GM12878 (cell line): ENCODE data around the gene CNKSR3. TPM values are rescaled to one million over a fixed set of nuclear protein-coding genes. Genes with fewer than 3 reads are reported as not detected.

ENCODE experiments used
- ATAC-seq: fragments of 200-7000 bp; cut with Tn5 transposase; 3 replicates; pipeline ENCODE4 v1.9.1; 2020; ENCODE audit warnings: mild to moderate bottlenecking, moderate library complexity
- BruUV-seq: library from RNA; stranded (reverse); fragments of 400-500 nt; replicated peaks from 2 replicates; lab custom pipeline; 2021; lab: Mats Ljungman, UMichigan
- CTCF ChIA-PET: fragments of 300-600 bp; sonication (Branson Sonifier 250); formaldehyde crosslinking; extraction: SDS; loops from one replicate; lab custom pipeline; 2021; ENCODE audit warnings: inconsistent platforms; lab: Yijun Ruan, JAX
- POLR2A ChIA-PET: fragments of 350-600 bp; formaldehyde crosslinking; extraction: SDS; loops from one replicate; lab custom pipeline; 2021; ENCODE audit warnings: inconsistent platforms; lab: Charles Lee
- RAD21 ChIA-PET: fragments of 300-600 bp; sonication (Branson Sonifier 250); formaldehyde crosslinking; loops from one replicate; lab custom pipeline; 2023; ENCODE audit warnings: antibody characterized with exemption; ENCODE audit not compliant: unreplicated experiment; lab: Charles Lee
- SMC1A ChIA-PET: fragments of 300-600 bp; sonication (Branson Sonifier 250); formaldehyde crosslinking; loops from one replicate; lab custom pipeline; 2023; ENCODE audit not compliant: unreplicated experiment, uncharacterized antibody; lab: Charles Lee
- DNase-seq: peaks from one replicate; pipeline ENCODE4 v3.0.0-alpha.2; 2011; ENCODE audit warnings: low read depth, low spot score
- FAIRE-seq: peaks from 3 replicates; lab custom pipeline; 2011; peaks lifted over from hg19 to GRCh38; lab: Jason Lieb, UNC
- H2AFZ ChIP-seq: 2 replicates; pipeline ENCODE4 v1.6.0; 2011; ENCODE audit warnings: low read depth, low read length, control low read depth; ENCODE audit not compliant: control insufficient read depth
- H3K27ac ChIP-seq: 2 replicates; pipeline ENCODE4 v1.5.1; 2011; ENCODE audit warnings: control low read depth; ENCODE audit not compliant: control insufficient read depth, insufficient read depth
- H3K27me3 ChIP-seq, 2 experiments: replicated peaks in 1 of 2; 2 replicates each; pipeline versions ENCODE4 v1.6.0 to v1.6.1; 2011; ENCODE audit warnings: low read length in 1 of 2; ENCODE audit not compliant: control insufficient read depth in 2 of 2, insufficient read depth in 2 of 2
- H3K36me3 ChIP-seq, 2 experiments: 2 replicates each; pipeline ENCODE4 v1.5.1; 2011; ENCODE audit warnings: low read length in 1 of 2; ENCODE audit not compliant: control insufficient read depth in 2 of 2, insufficient read depth in 2 of 2
- H3K4me1 ChIP-seq: 2 replicates; pipeline ENCODE4 v1.6.1; 2011; ENCODE audit warnings: mild to moderate bottlenecking, low read length, moderate library complexity, mixed read lengths; ENCODE audit not compliant: control insufficient read depth, insufficient read depth
- H3K4me2 ChIP-seq: 2 replicates; pipeline ENCODE4 v1.6.0; 2011; ENCODE audit warnings: control low read depth; ENCODE audit not compliant: control insufficient read depth, insufficient read depth
- H3K4me3 ChIP-seq: fragments of 200-600 bp; sonication (generic); 2 replicates; pipeline ENCODE4 v1.5.1; 2016
- H3K79me2 ChIP-seq: 2 replicates; pipeline ENCODE4 v1.6.0; 2011; ENCODE audit warnings: low read length; ENCODE audit not compliant: control insufficient read depth, insufficient read depth
- H3K9ac ChIP-seq: 2 replicates; pipeline ENCODE4 v1.8.0; 2011; ENCODE audit warnings: low read length, control low read depth, mixed read lengths; ENCODE audit not compliant: control insufficient read depth, insufficient read depth
- H3K9me3 ChIP-seq: replicated peaks from 3 replicates; pipeline ENCODE4 v1.5.1; 2011; ENCODE audit warnings: mild to moderate bottlenecking, low read length; ENCODE audit not compliant: control insufficient read depth, insufficient read depth
- H4K20me1 ChIP-seq: 2 replicates; pipeline ENCODE4 v1.6.0; 2011; ENCODE audit not compliant: control insufficient read depth, insufficient read depth
- BACH1 ChIP-seq: fragments of 450-650 bp; IDR thresholded peaks from 2 replicates; pipeline ENCODE4 v1.6.1; 2017; ENCODE audit warnings: mild to moderate bottlenecking, borderline replicate concordance
- BCL3 ChIP-seq: IDR thresholded peaks from 2 replicates; pipeline ENCODE4 v1.6.1; 2011; ENCODE audit warnings: borderline replicate concordance, low read depth, mild to moderate bottlenecking, moderate library complexity, low read length; ENCODE audit not compliant: insufficient read depth, poor library complexity, severe bottlenecking
- BHLHE40 ChIP-seq, 2 experiments: fragments of 450-650 bp in 1 of 2; IDR thresholded peaks; 2 replicates each; pipeline ENCODE4 v1.6.1; 2011 to 2017; ENCODE audit warnings: low read depth in 2 of 2, borderline replicate concordance in 1 of 2, improper control_type of control experiment in 1 of 2, low read length in 1 of 2, mild to moderate bottlenecking in 1 of 2
- FOXM1 ChIP-seq: IDR thresholded peaks from 2 replicates; pipeline ENCODE4 v1.6.1; 2012; ENCODE audit warnings: low read depth, mild to moderate bottlenecking, inconsistent platforms, low read length, moderate library complexity
- GABPA ChIP-seq: IDR thresholded peaks from 2 replicates; pipeline ENCODE4 v1.6.1; 2014; ENCODE audit warnings: antibody characterized with exemption, low read depth, mild to moderate bottlenecking, inconsistent platforms
- HCFC1 ChIP-seq: fragments of 150-350 bp; IDR thresholded peaks from 2 replicates; pipeline ENCODE4 v1.6.1; 2014; ENCODE audit warnings: low read length
- MEF2A ChIP-seq: IDR thresholded peaks from 2 replicates; pipeline ENCODE4 v1.6.1; 2011; ENCODE audit warnings: low read depth, mild to moderate bottlenecking, low read length, moderate library complexity; ENCODE audit not compliant: insufficient read depth
- MTA2 ChIP-seq: fragments of 450-650 bp; IDR thresholded peaks from 2 replicates; pipeline ENCODE4 v1.6.1; 2016; ENCODE audit warnings: low read depth, mild to moderate bottlenecking, moderate library complexity
- NFIC ChIP-seq: IDR thresholded peaks from 2 replicates; pipeline ENCODE4 v1.6.1; 2012; ENCODE audit warnings: low read depth, mild to moderate bottlenecking, inconsistent platforms, low read length, moderate library complexity
- STAT3 ChIP-seq: IDR thresholded peaks from 2 replicates; pipeline ENCODE4 v1.6.1; 2011; ENCODE audit warnings: low read depth, low read length, improper control_type of control experiment
- TCF12 ChIP-seq: IDR thresholded peaks from 2 replicates; pipeline ENCODE4 v1.6.1; 2011; ENCODE audit warnings: low read depth, mild to moderate bottlenecking, low read length
- TCF7 ChIP-seq: IDR thresholded peaks from 2 replicates; pipeline ENCODE4 v1.6.1; 2014; ENCODE audit warnings: antibody characterized with exemption, borderline replicate concordance
- ZBTB11 ChIP-seq: fragments of 450-650 bp; formaldehyde crosslinking; IDR thresholded peaks from 2 replicates; pipeline ENCODE4 v1.5.0; 2022; ENCODE audit warnings: mild to moderate bottlenecking, missing genetic modification characterization
- ZNF24 ChIP-seq: fragments of 450-650 bp; IDR thresholded peaks from 2 replicates; pipeline ENCODE4 v1.6.1; 2017; ENCODE audit warnings: antibody characterized with exemption, mild to moderate bottlenecking
- ZNF274 ChIP-seq: IDR thresholded peaks from one replicate; pipeline ENCODE4 v1.8.0; 2011; ENCODE audit not compliant: insufficient read length, insufficient read depth
- WGBS: methylation state at CpG from one replicate; pipeline ENCODE4 v1.1.6; 2016; ENCODE audit warnings: low lambda C conversion rate; ENCODE audit not compliant: insufficient replicate concordance, insufficient coverage; ENCODE audit errors: missing lambda C conversion rate; 5-methylcytosine and 5-hydroxymethylcytosine counted together
- in situ Hi-C: fragments of 300-500 bp; cut with MboI; formaldehyde crosslinking; loops from 9 replicates; pipeline ENCODE4 v1.14.3; 2018; ENCODE audit warnings: mixed read lengths
- intact Hi-C: fragments of 100-400 bp; cut with micrococcal nuclease; formaldehyde crosslinking; loops from one replicate; pipeline ENCODE4 v1.14.2; 2022; ENCODE audit not compliant: unreplicated experiment
- polyA plus RNA-seq, 11 experiments: library from polyadenylated mRNA; depleted of rRNA in 4 of 11; unstranded in 6 of 11; stranded (reverse) in 5 of 11; fragments of >200 nt; fragmentation: Nextera tagmentation in 4 of 11; fragmentation: Illumina TruSeq in 1 of 11; extraction: Ambion mirVana in 4 of 11; extraction: Trizol in 1 of 11; gene quantifications; 1 replicate in 1 of 11; 2 replicates in 10 of 11; pipeline versions ENCODE4 v1.2.1 to v1.2.3, GENCODE V29; 2011 to 2016; ENCODE audit warnings: inconsistent platforms in 2 of 11, missing spikeins in 2 of 11, low read depth in 1 of 11
- total RNA-seq, 4 experiments: library from RNA; depleted of rRNA in 3 of 4; stranded (reverse); fragments of >200 nt in 3 of 4; fragmentation: Illumina TruSeq in 1 of 4; extraction: Trizol in 1 of 4; gene quantifications; 2 replicates each; pipeline versions ENCODE4 v1.2.1 to v1.2.3, GENCODE V29; 2013 to 2021

Gene CNKSR3
- total and polyA plus RNA-seq, 10 of the 15 experiments (the other 5 are each of a cell fraction or from before 2014, with no cell fraction given), result under 0.01 to 0.48 (median 0.12) TPM; not detected in 2

GRCh38 chr6:154538640-154539191, 28.2 kb upstream of the CNKSR3 start (continued):
- TF ChIP-seq BCL3, result no peak
- TF ChIP-seq NFIC, result no peak
- TF ChIP-seq FOXM1, result no peak

- no peak overlapping the region for H3K27ac ChIP-seq
- ATAC-seq (no peak), DNase-seq (no peak), FAIRE-seq (no peak)
- no peaks in the 10 kb centered on the region for H4K20me1 ChIP-seq
- peaks cover 0 to 3% of the 10 kb centered on the region in 2 experiments; a peak in 1 of 4 replicates for H3K27me3 ChIP-seq
- SMC1A ChIA-PET, result interaction anchor here (0.6 to 1.3 kb wide), 3 partner anchors 47 to 58 kb away, joined by 3 read pairs; no protein-coding TSS in a partner anchor
- WGBS, result 34% methylated on average over 13 of the region's 13 CpGs
- H3K9me3 ChIP-seq, result no peaks in the 10 kb centered on the region
- H2AFZ ChIP-seq, result no peak overlapping the region
- H3K79me2 ChIP-seq, result no peaks in the 10 kb centered on the region
- H3K4me2 ChIP-seq, result no peak overlapping the region
- BruUV-seq, result no TSS peak
- H3K4me3 ChIP-seq, result no peak overlapping the region
- CTCF ChIA-PET, result interaction anchor here (0.6 kb wide), 1 partner anchor 390 kb away, joined by 3 read pairs; no protein-coding TSS in a partner anchor
- H3K36me3 ChIP-seq, result no peaks in the 10 kb centered on the region
- H3K9ac ChIP-seq, result no peak overlapping the region
- in situ Hi-C loops (no loop called here), intact Hi-C loops (no loop called here)
- no peaks in the 10 kb centered on the region for H3K4me1 ChIP-seq
- POLR2A ChIA-PET, result no interaction called here
- RAD21 ChIA-PET, result interaction anchor here (1.1 kb wide), 1 partner anchor 31 kb away, joined by 3 read pairs; no protein-coding TSS in a partner anchor
- TF ChIP-seq ZNF274, result no peak
- no peak for TF ChIP-seq ZBTB11
- no peak for TF ChIP-seq TCF12
- no peak for TF ChIP-seq STAT3
- no peak for TF ChIP-seq MEF2A
- TF ChIP-seq ZNF24, result no peak
- TF ChIP-seq MTA2, result no peak
- TF ChIP-seq GABPA, result no peak
- TF ChIP-seq TCF7, result no peak
- no peak for TF ChIP-seq HCFC1
- TF ChIP-seq BACH1, result no peak
- no peak for TF ChIP-seq BHLHE40 (IDR thresholded peaks at IDR 0.05; ENCODE audit: borderline replicate concordance in 1 of 2, low read depth in 2 of 2, low read length in 1 of 2)
These were observed 27.2 kb upstream of the CNKSR3 start for GRCh38 chr6:154537511-154538325.
